A549 (cell line): Measurements from ENCODE around the gene CCDC146. TPM values are rescaled to one million over a fixed set of nuclear protein-coding genes. Genes with fewer than 3 reads are reported as not detected.

ENCODE experiments used
- ATAC-seq, 2 experiments: fragments of 200-7000 bp in 1 of 2; fragments of >200 bp in 1 of 2; cut with Nextera tagmentation in 1 of 2; cut with Tn5 transposase in 1 of 2; 3 replicates each; pipeline versions ENCODE4 v1.8.0 to v1.9.1; 2018 to 2020; ENCODE audit warnings: mild to moderate bottlenecking in 1 of 2, moderate library complexity in 1 of 2
- CTCF ChIA-PET: fragments of 300-600 bp; sonication (Branson Sonifier 250); formaldehyde crosslinking; extraction: SDS; loops from one replicate; lab custom pipeline; 2021; ENCODE audit warnings: antibody characterized with exemption, inconsistent platforms; lab: Yijun Ruan, JAX
- POLR2A ChIA-PET: fragments of 350-600 bp; formaldehyde crosslinking; extraction: SDS; loops from one replicate; lab custom pipeline; 2021; ENCODE audit warnings: antibody characterized with exemption, inconsistent platforms; lab: Yijun Ruan, JAX
- DNase-seq, 2 experiments: peaks; one replicate each; pipeline versions ENCODE4 v3.0.0 to v3.0.0-alpha.2; 2011 to 2016; ENCODE audit warnings: low read depth in 1 of 2, low spot score in 1 of 2
- FAIRE-seq: peaks from 2 replicates; lab custom pipeline; 2011; peaks lifted over from hg19 to GRCh38; lab: Jason Lieb, UNC
- H3K27ac ChIP-seq, 2 experiments: fragments of >200 bp; sonication (Bioruptor Twin); formaldehyde crosslinking; 3 replicates each; pipeline ENCODE4 v1.5.1; 2016 to 2017
- H3K4me1 ChIP-seq: fragments of >200 bp; sonication (Bioruptor Twin); formaldehyde crosslinking; 3 replicates; pipeline ENCODE4 v1.6.1; 2016
- H3K4me2 ChIP-seq: fragments of >200 bp; sonication (Bioruptor Twin); formaldehyde crosslinking; 3 replicates; pipeline ENCODE4 v1.6.1; 2016
- H3K4me3 ChIP-seq: fragments of >200 bp; sonication (Bioruptor Twin); formaldehyde crosslinking; 3 replicates; pipeline ENCODE4 v1.5.1; 2016
- H3K9me3 ChIP-seq: fragments of >200 bp; sonication (Bioruptor Twin); formaldehyde crosslinking; 3 replicates; pipeline ENCODE4 v1.6.1; 2016
- ATOH8 ChIP-seq: fragments of 250-450 bp; sonication (Bioruptor Pico); IDR thresholded peaks from 2 replicates; pipeline ENCODE4 v1.5.0; 2020; ENCODE audit warnings: low read depth, mild to moderate bottlenecking, moderate library complexity
- CBX2 ChIP-seq: fragments of 200-600 bp; sonication (generic); IDR thresholded peaks from 2 replicates; pipeline ENCODE4 v1.6.1; 2016; ENCODE audit warnings: low read depth, mild to moderate bottlenecking, borderline replicate concordance
- CBX8 ChIP-seq: fragments of 200-600 bp; sonication (generic); IDR thresholded peaks from 2 replicates; pipeline ENCODE4 v1.6.1; 2016
- CEBPB ChIP-seq, 2 experiments: fragments of >200 bp in 1 of 2; sonication (Bioruptor Twin) in 1 of 2; formaldehyde crosslinking in 1 of 2; IDR thresholded peaks; 2 replicates each; pipeline ENCODE4 v1.6.1; 2012 to 2016
- CHD2 ChIP-seq: fragments of 150-350 bp; IDR thresholded peaks from 2 replicates; pipeline ENCODE4 v1.6.1; 2014; ENCODE audit warnings: low read length; ENCODE audit not compliant: partially characterized antibody
- CHD4 ChIP-seq: fragments of 200-600 bp; sonication (generic); IDR thresholded peaks from 2 replicates; pipeline ENCODE4 v1.6.1; 2016; ENCODE audit warnings: antibody characterized with exemption, mild to moderate bottlenecking, borderline replicate concordance
- CTCF ChIP-seq: fragments of >200 bp; sonication (Bioruptor Twin); formaldehyde crosslinking; IDR thresholded peaks from 3 replicates; pipeline ENCODE4 v1.5.1; 2016
- E2F6 ChIP-seq: IDR thresholded peaks from 2 replicates; pipeline ENCODE4 v1.6.1; 2012; ENCODE audit warnings: low read depth, borderline replicate concordance
- EHF ChIP-seq: fragments of 250-450 bp; sonication (Bioruptor Pico); IDR thresholded peaks from 2 replicates; pipeline ENCODE4 v1.5.0; 2020; ENCODE audit warnings: mild to moderate bottlenecking
- ESRRA ChIP-seq: fragments of 150-350 bp; IDR thresholded peaks from 2 replicates; pipeline ENCODE4 v1.6.1; 2014; ENCODE audit warnings: mild to moderate bottlenecking, low read length, borderline replicate concordance
- FOSB ChIP-seq: fragments of 250-450 bp; sonication (Bioruptor Pico); IDR thresholded peaks from 2 replicates; pipeline ENCODE4 v1.5.0; 2020; ENCODE audit warnings: mild to moderate bottlenecking, moderate library complexity
- HDAC2 ChIP-seq: fragments of 200-600 bp; sonication (generic); IDR thresholded peaks from 2 replicates; pipeline ENCODE4 v1.6.1; 2016
- HES2 ChIP-seq: fragments of >200 bp; sonication (Bioruptor Twin); formaldehyde crosslinking; IDR thresholded peaks from 2 replicates; pipeline ENCODE4 v1.6.1; 2016
- HOXA7 ChIP-seq: fragments of 250-450 bp; sonication (Bioruptor Pico); IDR thresholded peaks from 2 replicates; pipeline ENCODE4 v1.5.0; 2020; ENCODE audit warnings: mild to moderate bottlenecking, moderate library complexity
- HOXB5 ChIP-seq: fragments of 250-450 bp; sonication (Bioruptor Pico); IDR thresholded peaks from 2 replicates; pipeline ENCODE4 v1.5.0; 2020; ENCODE audit warnings: mild to moderate bottlenecking, moderate library complexity
- MAX ChIP-seq: IDR thresholded peaks from 2 replicates; pipeline ENCODE4 v1.6.1; 2012
- MYC ChIP-seq: IDR thresholded peaks from 2 replicates; pipeline ENCODE4 v1.6.1; 2012; ENCODE audit warnings: mild to moderate bottlenecking, inconsistent platforms, low read length, improper control_type of control experiment, borderline replicate concordance
- RAD21 ChIP-seq, 2 experiments: fragments of >200 bp in 1 of 2; sonication (Bioruptor Twin) in 1 of 2; formaldehyde crosslinking in 1 of 2; IDR thresholded peaks in 1 of 2; conservative IDR thresholded peaks in 1 of 2; 2 replicates in 1 of 2; 3 replicates in 1 of 2; pipeline ENCODE4 v1.6.1; 2012 to 2018; ENCODE audit warnings: inconsistent platforms in 1 of 2
- RARB ChIP-seq: fragments of 250-450 bp; sonication (Bioruptor Pico); IDR thresholded peaks from 2 replicates; pipeline ENCODE4 v1.8.0; 2021; ENCODE audit warnings: mild to moderate bottlenecking, moderate library complexity
- RFX5 ChIP-seq: fragments of 450-650 bp; IDR thresholded peaks from 2 replicates; pipeline ENCODE4 v1.7.1; 2014; ENCODE audit warnings: antibody characterized with exemption, mild to moderate bottlenecking, moderate library complexity
- RNF2 ChIP-seq: fragments of 200-600 bp; sonication (generic); IDR thresholded peaks from 2 replicates; pipeline ENCODE4 v1.6.1; 2016; ENCODE audit warnings: low read depth, mild to moderate bottlenecking, antibody characterized with exemption, moderate library complexity, borderline replicate concordance
- TP53 ChIP-seq: fragments of 250-450 bp; sonication (Bioruptor Pico); IDR thresholded peaks from 2 replicates; pipeline ENCODE4 v1.5.0; 2021; ENCODE audit warnings: mild to moderate bottlenecking, moderate library complexity
- ZFP36 ChIP-seq: fragments of 450-650 bp; IDR thresholded peaks from 2 replicates; pipeline ENCODE4 v1.6.1; 2014; ENCODE audit warnings: borderline replicate concordance; ENCODE audit not compliant: partially characterized antibody
- ZNF302 ChIP-seq: fragments of 250-450 bp; sonication (Bioruptor Pico); IDR thresholded peaks from 2 replicates; pipeline ENCODE4 v1.9.0; 2021; ENCODE audit warnings: inconsistent platforms, mild to moderate bottlenecking, moderate library complexity
- ZSCAN20 ChIP-seq: fragments of 250-450 bp; sonication (Bioruptor Pico); IDR thresholded peaks from 2 replicates; pipeline ENCODE4 v1.8.0; 2022; ENCODE audit warnings: mild to moderate bottlenecking, moderate library complexity
- WGBS: methylation state at CpG from one replicate; pipeline ENCODE4 v1.1.6; 2017; ENCODE audit errors: missing lambda C conversion rate; 5-methylcytosine and 5-hydroxymethylcytosine counted together
- polyA plus RNA-seq, 4 experiments: library from polyadenylated mRNA; depleted of rRNA in 3 of 4; stranded (reverse); fragments of >200 nt; fragmentation: RNase III in 1 of 4; extraction: RNeasy Plus Mini Kit Qiagen cat#74134 plus additional on column Dnase treatment in 1 of 4; gene quantifications; 2 replicates in 3 of 4; 3 replicates in 1 of 4; pipeline ENCODE4 v1.2.3, GENCODE V29; 2011 to 2017

CCDC146 gene
- polyA plus RNA-seq, 2 of the 4 experiments (the other 2 are of a cell fraction): 1.4 to 3.4 TPM

- H3K4me1 ChIP-seq: no peaks in the 10 kb centered on the region
- ATAC-seq: no peak
- POLR2A ChIA-PET: no interaction called here
- no peak overlapping the region for H3K4me3 ChIP-seq
- no peak for TF ChIP-seq MAX
- TF ChIP-seq ATOH8 (CRISPR knock-in tag): no peak
- TF ChIP-seq CHD4: no peak
- TF ChIP-seq RARB: no peak
- no peak for TF ChIP-seq HOXA7 (CRISPR knock-in tag)
- no peak for TF ChIP-seq CHD2
- no peak for TF ChIP-seq ZNF302
- no peak for TF ChIP-seq ESRRA
- no peak for TF ChIP-seq RFX5
- TF ChIP-seq MYC: no peak
- no peak for TF ChIP-seq EHF
- TF ChIP-seq, all 56 proteins: peak for 0
- H3K27ac ChIP-seq: no peak overlapping the region
- H3K4me2 ChIP-seq: no peak overlapping the region
- no peaks in the 10 kb centered on the region for H3K9me3 ChIP-seq
- WGBS: 95% methylated on average over 3 of the region's 3 CpGs
- DNase-seq: no peak
- CTCF ChIA-PET: interaction anchor here (0.5 kb wide), 1 partner anchor 12 kb away, joined by 3 read pairs; no protein-coding TSS in a partner anchor
- no peak for FAIRE-seq
These were observed 117.1 kb downstream of the CCDC146 start for GRCh38 chr7:77239471-77239870.

- TF ChIP-seq HOXB5 (CRISPR knock-in tag) (no peak), EHF (no peak), TP53 (no peak), RAD21 (conservative IDR thresholded peaks at IDR 0.05 in 1 of 2, IDR thresholded peaks at IDR 0.05 in 1 of 2) (no peak), E2F6 (no peak), HDAC2 (no peak), ZFP36 (no peak), RNF2 (no peak), CBX2 (no peak), CEBPB (IDR thresholded peaks at IDR 0.05) (no peak), RARB (no peak), ZSCAN20 (CRISPR knock-in tag) (no peak), CHD2 (no peak), HES2 (no peak), CBX8 (no peak), CTCF (no peak), FOSB (no peak), CHD4 (no peak)
- Histone ChIP-seq H3K4me1 (no peaks in the 10 kb centered on the region), H3K4me3 (no peak overlapping the region), H3K9me3 (no peaks in the 10 kb centered on the region), H3K27ac (no peak overlapping the region), H3K4me2 (no peak overlapping the region)
- ATAC-seq (no peak), DNase-seq (no peak), FAIRE-seq (no peak)
- ChIA-PET CTCF (no interaction called here), POLR2A (no interaction called here)
- 91% methylated on average over 2 of the region's 2 CpGs for WGBS
These were observed 119.7 kb downstream of the CCDC146 start for GRCh38 chr7:77242068-77242467.
